SU-DHL-6 (cell line): ENCODE data around the gene CACNA1B.

ENCODE experiments used
- EZH2phosphoT487 ChIP-seq: fragments of 200-600 bp; sonication (generic), shearing (Covaris generic); conservative IDR thresholded peaks from 2 replicates; pipeline ENCODE4 v1.6.1; 2018; ENCODE audit warnings: mild to moderate bottlenecking, antibody characterized with exemption, low read length, moderate library complexity, mixed read lengths
- TF ChIP-seq, protein P1 (sequence below): fragments of 200-600 bp; sonication (generic); IDR thresholded peaks from one replicate; pipeline ENCODE4 v1.5.1; 2017; ENCODE audit warnings: antibody characterized with exemption, mild to moderate bottlenecking, low read length, moderate library complexity; ENCODE audit not compliant: insufficient read depth, poor library complexity, severe bottlenecking

- TF ChIP-seq, protein P1, sequence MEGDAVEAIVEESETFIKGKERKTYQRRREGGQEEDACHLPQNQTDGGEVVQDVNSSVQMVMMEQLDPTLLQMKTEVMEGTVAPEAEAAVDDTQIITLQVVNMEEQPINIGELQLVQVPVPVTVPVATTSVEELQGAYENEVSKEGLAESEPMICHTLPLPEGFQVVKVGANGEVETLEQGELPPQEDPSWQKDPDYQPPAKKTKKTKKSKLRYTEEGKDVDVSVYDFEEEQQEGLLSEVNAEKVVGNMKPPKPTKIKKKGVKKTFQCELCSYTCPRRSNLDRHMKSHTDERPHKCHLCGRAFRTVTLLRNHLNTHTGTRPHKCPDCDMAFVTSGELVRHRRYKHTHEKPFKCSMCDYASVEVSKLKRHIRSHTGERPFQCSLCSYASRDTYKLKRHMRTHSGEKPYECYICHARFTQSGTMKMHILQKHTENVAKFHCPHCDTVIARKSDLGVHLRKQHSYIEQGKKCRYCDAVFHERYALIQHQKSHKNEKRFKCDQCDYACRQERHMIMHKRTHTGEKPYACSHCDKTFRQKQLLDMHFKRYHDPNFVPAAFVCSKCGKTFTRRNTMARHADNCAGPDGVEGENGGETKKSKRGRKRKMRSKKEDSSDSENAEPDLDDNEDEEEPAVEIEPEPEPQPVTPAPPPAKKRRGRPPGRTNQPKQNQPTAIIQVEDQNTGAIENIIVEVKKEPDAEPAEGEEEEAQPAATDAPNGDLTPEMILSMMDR = no peak
- no peak for TF ChIP-seq EZH2phosphoT487
These were observed 131.6 kb downstream of the CACNA1B start for GRCh38 chr9:138009016-138009802.
